HFFc6 (cell line): ENCODE data around the gene RIT1. TPM values are rescaled to one million over a fixed set of nuclear protein-coding genes. Genes with fewer than 3 reads are reported as not detected.
A peak's percentile ranks its signal among the peaks of the same experiment; 100 is the strongest.

Source experiments
- DNase-seq: peaks from one replicate; pipeline ENCODE4 v3.0.0-alpha.2; 2018
- H3K27ac Mint-ChIP-seq: 2 replicates; pipeline ENCODE4 v1.8.0; 2020; ENCODE audit warnings: mild to moderate bottlenecking, mixed read lengths
- H3K27me3 Mint-ChIP-seq: 2 replicates; pipeline ENCODE4 v1.8.0; 2021; ENCODE audit warnings: mild to moderate bottlenecking, moderate library complexity, mixed read lengths; ENCODE audit not compliant: insufficient read depth
- H3K36me3 Mint-ChIP-seq: 2 replicates; pipeline ENCODE4 v1.8.0; 2021; ENCODE audit warnings: low read depth, mixed read lengths
- H3K4me1 Mint-ChIP-seq: 2 replicates; pipeline ENCODE4 v1.8.0; 2020; ENCODE audit warnings: low read depth, mixed read lengths
- H3K4me3 Mint-ChIP-seq: 2 replicates; pipeline ENCODE4 v1.8.0; 2020; ENCODE audit warnings: mild to moderate bottlenecking, moderate library complexity, mixed read lengths
- H3K9me3 Mint-ChIP-seq: 2 replicates; pipeline ENCODE4 v1.8.0; 2020; ENCODE audit warnings: mild to moderate bottlenecking, mixed read lengths
- CTCF ChIP-seq: fragments of 200-600 bp; sonication (generic); IDR thresholded peaks from 2 replicates; pipeline ENCODE4 v1.5.0; 2021; ENCODE audit warnings: antibody characterized with exemption, mild to moderate bottlenecking
- total RNA-seq, 6 experiments: library from RNA; stranded (reverse); fragmentation: NEBNext Ultra II Directional; extraction: Animal tissue kit (Norgen Biotek cat#: 25700); gene quantifications; 2 replicates in 1 of 6; 3 replicates in 5 of 6; pipeline ENCODE4 v1.2.3, GENCODE V29; 2021

RIT1 gene
- total RNA-seq, 6 experiments from 2014 or later, result 26.1 to 35.4 (median 32.1) TPM

- Mint-ChIP-seq H3K36me3 (peaks cover 10% of the 10 kb centered on the region), H3K27me3 (no peaks in the 10 kb centered on the region; the same call in 1 of the 2 replicates), H3K27ac (peak overlapping the region; percentile 93), H3K4me3 (peak overlapping the region; percentile 94), H3K9me3 (no peaks in the 10 kb centered on the region), H3K4me1 (peaks cover 57% of the 10 kb centered on the region)
- no peak for TF ChIP-seq CTCF
- no peak for DNase-seq
These were observed 50.1 kb downstream of the RIT1 start for GRCh38 chr1:155860970-155861510.

- no peak for TF ChIP-seq CTCF
- Mint-ChIP-seq H3K36me3 (peaks cover 12% of the 10 kb centered on the region), H3K27ac (peak overlapping the region; percentile 93), H3K27me3 (no peaks in the 10 kb centered on the region; the same call in 1 of the 2 replicates), H3K4me3 (peak overlapping the region; percentile 94), H3K4me1 (peaks cover 60% of the 10 kb centered on the region), H3K9me3 (no peaks in the 10 kb centered on the region)
- DNase-seq, result peak; percentile 62
These were observed 51.0 kb downstream of the RIT1 start for GRCh38 chr1:155859881-155860871.

- Mint-ChIP-seq H3K4me1 (peaks cover 56% of the 10 kb centered on the region), H3K36me3 (peaks cover 14% of the 10 kb centered on the region), H3K27ac (peak within 1 kb of the TSS; percentile 93), H3K9me3 (no peaks in the 10 kb centered on the region), H3K27me3 (no peaks in the 10 kb centered on the region; the same call in 1 of the 2 replicates), H3K4me3 (peak within 1 kb of the TSS; percentile 94)
- peak; percentile 94 for DNase-seq
- peak; percentile 23; the same call in 1 of the 2 replicates for TF ChIP-seq CTCF
These were observed 51.8 kb downstream of the RIT1 start, which contains the start of gene SYT11 for GRCh38 chr1:155859234-155859829. Gene SYT11 (plus strand): TSS chr1:155859567. CDS start chr1:155859762, 195 bp downstream.

- DNase-seq, result peak; percentile 12
- peak overlapping the region; percentile 93 for H3K27ac Mint-ChIP-seq
- no peak for TF ChIP-seq CTCF
- H3K4me3 Mint-ChIP-seq, result peak overlapping the region; percentile 94
- H3K36me3 Mint-ChIP-seq, result peaks cover 14% of the 10 kb centered on the region
- H3K27me3 Mint-ChIP-seq, result no peaks in the 10 kb centered on the region; the same call in 1 of the 2 replicates
- H3K9me3 Mint-ChIP-seq, result no peaks in the 10 kb centered on the region
- peaks cover 52% of the 10 kb centered on the region for H3K4me1 Mint-ChIP-seq
These were observed 52.3 kb downstream of the RIT1 start for GRCh38 chr1:155858800-155859233.
